Right ventricle myocardium inferior (tissue), 1 donor: ENCODE results near the gene DCTN1. TPM values are rescaled to one million over a fixed set of nuclear protein-coding genes. Genes with fewer than 3 reads are reported as not detected.
"Not testable (repeated sequence)": the region's sequence is repeated elsewhere in the genome, so short reads cannot be mapped to it uniquely, and the experiment has no call there.

ENCODE experiments used
- ATAC-seq: fragments of 200-7000 bp; cut with Tn5 transposase; one replicate; pipeline ENCODE4 v1.9.1; 2020; ENCODE audit warnings: mild to moderate bottlenecking, moderate library complexity
- DNase-seq: peaks from one replicate; pipeline ENCODE4 v3.0.0; 2021; ENCODE audit errors: missing footprints
- intact Hi-C: fragments of 100-400 bp; cut with DNase I; formaldehyde crosslinking; loops from one replicate; pipeline ENCODE4 v1.11.0; 2022
- long read RNA-seq: library from polyadenylated mRNA; unstranded; transcript quantifications from one replicate; pipeline ENCODE4 v2.0.0, GENCODE V29; 2021
- total RNA-seq: library from RNA; stranded (reverse); fragmentation: NEBNext Ultra II Directional; extraction: Animal tissue kit (Norgen Biotek cat#: 25700); gene quantifications from one replicate; pipeline ENCODE4 v1.2.1, GENCODE V29; 2021
- donor health status: DM: no; HTN: yes; CAD: no; lungs with severe emphysema.

Gene DCTN1
- 182 TPM for total RNA-seq
- long read RNA-seq, full-length matches to known transcripts = 49 of 426 reads
- long read RNA-seq, partial matches to known transcripts = 67 of 426 reads
- long read RNA-seq, other reads (novel, unspliced or antisense) = 310 of 426 reads

DNA sequence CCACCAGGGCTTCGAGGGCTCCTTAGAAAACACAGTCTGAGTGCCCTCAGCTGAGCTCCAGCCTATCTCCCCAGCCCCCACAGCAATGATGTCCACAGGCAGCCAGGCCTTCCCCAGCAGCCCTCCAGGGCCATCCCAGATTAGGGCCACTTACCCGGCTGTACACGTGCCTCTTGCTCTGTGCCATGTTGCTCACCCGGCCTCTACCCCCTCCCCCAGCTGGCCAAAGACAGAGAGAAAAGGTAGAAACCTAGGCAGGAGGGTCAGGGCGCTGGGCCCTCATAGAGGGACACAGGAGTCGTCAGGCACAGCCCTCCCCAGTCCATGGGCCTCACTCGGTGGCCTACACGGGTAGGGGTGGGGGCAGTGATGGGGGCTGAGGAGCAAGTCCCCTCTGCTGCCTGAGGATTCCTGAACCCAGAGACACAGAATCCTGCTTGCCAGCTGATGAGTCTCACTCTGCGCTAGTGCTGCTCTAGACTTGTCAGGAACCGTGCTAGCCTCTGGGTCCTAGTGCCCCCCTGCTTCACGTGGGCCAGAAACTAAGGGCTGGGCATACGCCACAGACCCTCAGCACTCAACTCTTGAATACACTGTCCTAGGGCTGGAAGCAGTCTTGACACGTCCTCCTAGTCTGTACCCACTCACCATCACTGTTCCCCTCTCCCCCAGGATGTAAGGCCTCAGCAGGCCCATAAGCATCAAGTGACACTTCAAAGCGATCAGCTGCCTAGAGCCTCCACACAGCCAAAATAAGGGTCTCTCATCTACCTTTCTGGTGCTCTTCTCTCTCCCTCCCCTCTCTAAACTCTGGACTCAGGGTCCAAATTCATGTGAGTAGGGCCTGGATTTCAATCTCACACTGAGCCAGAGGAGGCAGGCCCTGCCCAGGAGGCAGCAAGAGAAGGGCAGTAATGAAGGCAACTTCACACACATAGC, at the start of gene DCTN1:
DCTN1 (minus strand) TSS at position 461 of the 939 bp plus-strand sequence; CDS start at position 187, 274 bp downstream.
- intact Hi-C loops = no loop called here
- DNase-seq (no peak), ATAC-seq (peak; percentile 75)

DNA sequence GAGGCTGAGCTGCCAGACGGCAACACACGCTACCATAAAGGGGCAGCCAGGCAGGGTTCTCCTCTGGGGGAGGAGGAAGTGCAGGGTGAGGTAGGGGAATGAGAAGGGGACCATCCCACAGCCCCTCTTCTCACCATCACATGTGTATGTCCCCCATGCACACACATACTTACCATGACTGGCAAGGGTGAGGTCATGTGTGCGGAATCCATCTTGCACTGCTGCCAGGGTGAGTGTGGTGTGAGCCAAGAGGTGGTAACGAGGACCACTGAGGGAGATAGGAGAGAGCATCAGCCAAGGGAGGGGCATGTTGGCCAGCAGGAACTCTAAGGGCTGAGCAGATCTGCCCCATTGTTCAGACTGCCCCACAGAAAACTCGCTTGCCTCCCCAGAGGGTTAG, 48.6 kb upstream of the DCTN1 start:
- no peak for DNase-seq
- no peak for ATAC-seq
- intact Hi-C loops = no loop called here

DNA sequence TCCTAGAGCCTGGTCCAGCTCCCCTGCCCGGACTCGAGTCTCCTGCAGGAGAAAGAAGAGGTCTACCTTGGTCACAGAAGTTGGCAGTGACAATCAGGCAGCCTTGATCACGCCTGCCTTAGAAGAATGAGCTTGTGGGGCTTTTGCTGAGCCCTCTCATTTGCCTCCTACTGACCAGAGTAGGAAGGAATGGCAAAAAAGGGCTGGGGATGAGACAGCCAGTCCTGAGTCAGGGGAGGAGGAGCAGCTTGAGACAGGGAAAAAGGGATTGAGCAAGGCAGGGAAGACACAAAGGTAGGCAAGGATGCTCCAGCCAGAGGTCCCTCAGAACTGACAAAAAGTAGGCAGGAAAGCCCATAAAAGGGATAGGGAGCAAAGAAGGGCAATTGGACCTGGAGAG, 47.4 kb upstream of the DCTN1 start:
- DNase-seq (no peak), ATAC-seq (no peak)
- intact Hi-C loops = no loop called here

DNA sequence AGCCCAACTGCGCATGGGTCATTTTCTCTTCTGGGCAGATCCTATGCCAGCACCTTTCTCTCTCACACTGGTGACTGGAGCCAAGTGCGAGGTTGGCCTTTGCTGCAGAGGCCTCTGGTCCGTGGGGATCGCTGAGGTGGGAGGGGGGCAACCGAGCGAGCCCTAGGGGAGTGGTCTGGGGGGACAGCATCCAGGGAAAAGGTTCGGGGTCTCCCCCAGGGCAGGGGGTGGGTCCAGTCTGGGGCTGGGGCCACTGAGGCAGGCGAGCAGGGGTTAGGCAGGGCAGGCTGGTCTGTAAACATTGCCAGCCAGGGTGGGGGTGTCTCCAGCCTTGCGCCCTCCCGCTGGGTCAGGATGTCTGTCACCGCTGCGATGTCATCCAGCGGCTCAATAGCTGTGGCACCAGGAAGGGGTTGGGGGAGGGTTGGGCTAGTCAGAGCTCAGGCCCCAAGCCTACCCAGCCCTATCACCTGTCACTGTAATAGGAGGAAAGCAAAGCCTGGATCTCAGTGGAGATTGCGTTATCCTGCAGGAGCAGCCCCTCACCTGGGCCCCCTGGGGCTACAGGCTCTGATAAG, 46.2 kb upstream of the DCTN1 start:
- intact Hi-C loops = no loop called here
- DNase-seq = no peak
- no peak for ATAC-seq

DNA sequence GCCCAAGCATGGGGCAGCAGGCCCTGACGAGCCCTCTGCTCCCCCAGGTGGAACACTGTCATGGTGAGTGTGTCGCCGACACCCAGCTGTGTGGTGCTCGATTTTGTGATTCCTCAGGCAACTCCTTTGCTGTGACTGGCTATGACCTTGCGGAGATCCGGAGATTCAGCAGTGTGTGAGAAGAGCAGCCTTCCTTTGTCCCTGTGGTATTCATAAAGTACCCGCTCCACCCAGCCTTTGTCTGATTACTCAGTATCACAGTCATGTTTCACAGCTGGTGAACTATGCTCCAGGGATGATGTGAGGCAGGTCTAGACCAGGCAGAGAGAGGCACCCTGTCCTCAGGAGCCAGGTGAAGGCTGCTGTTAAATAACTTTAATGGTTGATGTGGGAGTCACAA, 45.4 kb upstream of the DCTN1 start:
- no peak for DNase-seq
- no peak for ATAC-seq
- intact Hi-C loops = no loop called here

DNA sequence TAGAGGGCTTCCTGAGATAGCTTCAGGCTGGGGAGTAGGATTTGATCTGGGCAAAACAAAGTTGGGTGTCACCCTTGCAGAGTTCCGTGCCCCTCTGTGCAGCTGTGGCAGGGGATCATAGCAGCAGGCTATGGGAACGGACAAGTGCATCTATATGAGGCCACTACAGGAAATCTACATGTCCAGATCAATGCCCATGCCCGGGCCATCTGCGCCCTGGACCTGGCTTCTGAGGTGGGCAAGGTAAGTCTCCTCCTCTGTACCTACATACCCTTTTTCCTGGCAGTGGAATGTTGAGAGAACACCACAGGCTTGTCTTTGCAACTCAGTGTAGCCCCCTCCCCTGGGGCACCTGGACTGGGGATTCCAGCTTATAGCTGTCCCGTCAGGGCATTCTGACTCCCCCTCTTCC, 44.9 kb upstream of the DCTN1 start:
- ATAC-seq = no peak
- DNase-seq = no peak
- intact Hi-C loops = no loop called here

DNA sequence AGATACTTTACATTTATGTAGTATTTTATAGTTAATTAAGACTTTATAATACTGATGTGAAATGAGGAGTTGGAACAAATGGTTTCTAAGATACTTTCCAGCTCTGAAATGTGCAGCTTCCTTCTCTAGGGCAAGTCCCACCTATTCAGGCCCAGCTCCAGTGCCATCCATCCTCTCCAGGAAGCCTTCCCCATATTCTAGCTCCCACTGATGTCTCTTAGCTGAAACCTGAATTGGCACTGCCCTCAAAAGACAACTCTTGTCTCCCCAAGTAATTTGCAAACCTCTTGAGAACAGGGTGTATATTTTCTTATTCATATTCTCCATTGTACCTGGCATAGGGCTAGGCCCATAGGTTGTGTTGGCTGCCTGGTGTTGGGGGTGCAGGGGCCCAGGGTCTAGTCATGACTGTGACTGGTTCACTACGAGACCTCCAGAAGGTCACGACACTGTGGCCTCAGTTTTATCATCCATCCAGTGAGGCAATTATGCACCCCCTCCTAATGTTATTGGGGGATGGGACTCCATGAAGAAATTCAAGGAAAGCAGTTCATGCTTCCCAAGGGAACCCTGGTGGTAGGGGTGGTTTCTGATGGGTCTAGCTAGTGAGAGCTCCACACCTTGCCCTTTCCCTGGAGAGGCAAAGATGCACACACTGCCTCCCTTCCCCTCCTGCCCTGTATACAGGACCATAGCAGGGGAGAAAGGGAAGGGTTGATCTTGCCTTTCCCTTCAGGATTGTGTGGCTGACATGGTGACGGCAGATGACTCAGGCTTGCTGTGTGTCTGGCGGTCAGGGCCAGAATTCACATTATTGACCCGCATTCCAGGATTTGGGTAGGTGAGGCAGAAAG, 44.3 kb upstream of the DCTN1 start:
- ATAC-seq (no peak), DNase-seq (no peak)
- intact Hi-C loops = no loop called here

DNA sequence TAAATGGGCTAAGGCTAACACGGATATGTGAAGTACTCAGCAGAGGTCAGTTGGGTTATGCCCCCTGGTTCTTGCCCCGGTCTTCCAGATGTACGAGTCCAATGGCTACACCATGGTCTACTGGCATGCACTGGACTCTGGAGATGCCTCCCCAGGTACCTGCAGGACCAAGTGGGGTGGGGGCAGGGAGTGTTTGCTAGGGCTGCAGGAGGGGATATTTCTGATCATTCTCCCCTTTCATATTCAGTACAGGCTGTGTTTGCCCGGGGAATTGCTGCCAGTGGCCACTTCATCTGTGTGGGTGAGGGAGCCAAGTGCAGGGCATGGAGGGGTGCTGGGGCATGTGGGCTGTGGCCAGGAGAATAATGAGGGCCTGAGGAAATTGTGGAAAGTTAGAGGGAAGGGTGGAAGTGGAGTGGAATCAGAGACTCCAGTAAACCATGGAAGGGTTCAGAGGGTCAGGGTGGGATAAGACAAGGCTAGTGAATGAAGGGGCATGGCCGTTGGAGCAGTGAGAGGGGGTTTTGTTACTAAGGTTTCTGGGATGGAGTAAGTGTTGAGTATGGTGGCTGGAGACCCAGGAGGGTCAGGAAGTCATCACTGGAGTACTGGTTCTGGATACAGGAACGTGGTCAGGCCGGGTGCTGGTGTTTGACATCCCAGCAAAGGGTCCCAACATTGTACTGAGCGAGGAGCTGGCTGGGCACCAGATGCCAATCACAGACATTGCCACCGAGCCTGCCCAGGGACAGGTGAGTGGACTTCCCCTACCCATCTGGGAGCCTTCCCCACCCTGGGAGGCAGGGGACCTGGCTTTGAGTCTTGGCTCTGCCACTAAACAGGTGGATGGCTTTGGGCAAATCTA, 43.4 kb upstream of the DCTN1 start:
- ATAC-seq = no peak
- no peak for DNase-seq
- intact Hi-C loops = no loop called here

DNA sequence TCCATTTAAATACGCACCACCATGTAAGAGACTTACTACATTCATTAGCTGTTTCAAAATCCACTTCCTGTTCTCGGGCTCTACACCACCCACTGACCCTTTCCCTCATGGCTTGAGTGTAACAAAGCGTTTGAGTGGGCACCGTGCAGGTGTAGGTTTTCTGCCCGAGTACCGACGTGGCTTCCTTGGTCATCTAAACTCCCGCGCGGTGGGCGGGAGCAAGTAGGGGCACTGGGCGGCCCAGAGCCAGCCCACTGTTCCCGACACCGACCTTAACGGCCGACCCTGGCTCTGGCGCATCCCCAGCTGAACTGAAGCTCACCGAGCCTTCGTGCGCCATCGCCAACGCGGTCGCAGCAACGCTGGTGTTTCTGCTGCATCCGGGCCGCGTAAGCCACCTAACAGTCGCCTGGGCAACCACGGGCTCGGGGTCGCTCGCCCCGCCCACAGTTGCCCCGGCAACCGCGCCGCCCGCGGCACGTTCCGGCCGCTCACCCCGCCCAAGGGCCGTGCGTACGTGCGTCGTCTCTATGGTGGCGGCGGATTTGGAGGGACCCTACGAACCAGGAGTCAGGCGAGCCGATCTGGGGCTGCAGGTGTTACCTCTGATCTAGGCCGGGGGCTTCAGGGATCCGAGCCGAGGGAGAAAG, 41.2 kb upstream of the DCTN1 start, which contains the start of the genes C2orf81 and WDR54:
C2orf81 (minus strand) TSS at position 399 of the 650 bp plus-strand sequence; CDS start at position 340, 59 bp downstream.
WDR54 (plus strand) TSS at position 510 of the 650 bp plus-strand sequence. CDS start 424 bp downstream, outside the sequence.
- intact Hi-C loops = no loop called here
- ATAC-seq (peak; percentile 92), DNase-seq (peak; percentile 93)

DNA sequence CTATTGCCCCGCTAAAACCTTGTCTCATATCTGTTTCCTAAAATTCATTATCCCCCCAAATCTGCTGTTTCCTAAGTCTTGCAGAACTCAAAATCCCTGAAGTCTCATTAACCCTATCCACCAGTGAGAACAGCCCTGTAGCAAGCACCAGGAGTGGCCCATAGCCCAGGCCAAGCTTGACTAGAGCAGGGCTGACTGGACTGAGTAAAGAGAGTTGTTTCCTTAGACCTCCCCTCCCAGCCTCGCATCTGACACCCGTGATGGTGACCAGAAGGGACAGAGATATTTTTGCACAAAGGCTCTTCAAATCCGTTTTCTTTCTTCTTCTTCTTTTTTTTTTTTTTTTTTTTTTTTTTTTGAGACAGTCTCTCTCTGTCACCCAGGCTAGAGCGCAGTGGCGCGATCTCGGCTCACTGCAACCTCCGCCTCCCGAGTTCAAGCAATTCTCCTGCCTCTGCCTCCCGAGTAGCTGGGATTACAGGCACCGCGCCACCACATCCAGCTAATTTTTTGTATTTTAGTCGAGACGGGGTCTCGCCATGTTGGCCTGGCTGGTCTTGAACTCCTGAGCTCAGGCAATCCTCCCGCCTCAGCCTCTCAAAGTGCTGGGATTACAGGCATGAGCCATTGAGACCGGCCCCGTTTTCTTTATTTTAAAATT, 40.5 kb upstream of the DCTN1 start:
- DNase-seq, ATAC-seq, intact Hi-C loops: not testable (repeated sequence)

DNA sequence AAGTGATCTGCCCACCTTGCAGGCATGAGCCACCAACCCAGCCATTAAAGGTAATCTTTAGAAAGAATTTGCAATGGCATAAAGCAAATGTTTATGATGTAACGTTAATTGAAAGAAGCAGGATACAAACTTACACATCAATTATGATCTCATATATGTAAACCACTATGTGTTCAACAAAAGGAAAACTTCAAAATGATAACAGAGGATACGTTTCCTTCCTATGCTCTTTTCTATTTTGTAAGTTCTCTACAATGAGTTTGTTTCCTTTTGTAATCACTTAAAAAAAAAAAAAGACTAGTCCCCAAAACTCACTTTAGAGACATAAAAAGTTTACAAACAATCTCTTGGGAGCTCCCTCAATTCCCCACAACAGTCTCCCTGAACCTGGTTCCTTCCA, 39.9 kb upstream of the DCTN1 start:
- intact Hi-C loops = no loop called here
- DNase-seq (no peak), ATAC-seq (no peak)

DNA sequence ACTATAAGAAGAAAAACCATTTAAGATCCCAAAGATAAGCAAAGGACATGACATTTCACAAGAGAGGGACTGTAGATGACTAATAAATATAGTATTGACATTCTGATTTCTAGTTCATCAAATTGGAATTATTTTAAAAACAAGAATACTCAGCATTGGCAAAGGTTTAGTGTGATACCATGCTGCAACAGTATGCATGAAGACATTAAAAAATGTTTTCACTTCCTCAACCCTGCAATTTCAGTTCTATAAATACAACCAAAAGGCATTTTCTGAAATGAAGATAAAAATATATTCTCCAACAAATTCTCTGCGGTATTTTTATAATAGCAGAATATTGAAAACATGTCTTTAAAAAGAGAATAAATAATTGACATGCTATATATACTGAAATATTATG, 39.2 kb upstream of the DCTN1 start:
- DNase-seq (no peak), ATAC-seq (no peak)
- intact Hi-C loops = loop anchor here (10.0 kb wide), 1 partner anchor 595 kb away; the partner anchor contains the start of gene STAMBP

DNA sequence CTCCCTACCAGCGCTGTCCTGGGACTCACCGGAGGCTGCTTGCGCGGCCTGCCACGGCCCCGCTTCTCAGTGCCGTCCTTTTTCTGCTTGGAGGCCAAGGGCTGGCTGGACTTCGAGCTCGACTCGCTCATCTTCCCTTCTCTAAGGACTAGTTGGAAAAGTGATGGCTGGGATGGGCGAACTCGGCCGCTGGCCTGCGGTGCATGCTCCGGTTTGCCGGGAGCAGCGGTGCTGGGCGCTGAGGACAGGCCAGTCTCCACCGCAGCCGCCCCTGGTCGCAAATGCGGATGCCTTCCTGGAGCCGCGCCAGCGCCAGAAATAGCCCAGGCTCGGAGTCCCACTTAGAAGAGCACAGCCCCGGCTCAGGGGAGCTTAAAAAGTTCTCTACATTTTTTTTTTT, 38.2 kb upstream of the DCTN1 start:
- intact Hi-C loops = loop anchor here (10.0 kb wide), 1 partner anchor 594 kb away; the partner anchor contains the start of gene STAMBP
- DNase-seq (peak; percentile 86), ATAC-seq (no peak)

DNA sequence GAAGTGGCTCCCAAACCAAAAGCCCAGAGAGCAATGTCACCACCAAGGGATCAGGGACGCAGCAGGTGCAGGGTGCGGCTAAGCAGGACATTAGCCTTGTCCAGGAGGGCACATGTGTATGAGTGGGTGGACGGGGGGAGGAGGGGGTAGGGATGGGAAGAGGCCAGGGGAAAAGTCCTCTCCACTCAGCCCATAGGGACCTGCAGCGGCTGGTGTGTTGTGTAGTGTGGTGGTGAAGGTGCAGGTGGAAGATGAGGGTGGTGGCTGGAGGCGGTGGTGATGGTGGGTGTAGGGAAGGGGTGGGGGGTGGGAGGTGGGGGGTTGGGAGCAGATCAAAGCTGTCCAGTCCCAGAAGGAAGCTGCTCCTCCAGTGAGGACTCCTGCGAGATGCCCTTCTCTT, 37.7 kb upstream of the DCTN1 start:
- intact Hi-C loops = loop anchor here (10.0 kb wide), 1 partner anchor 593 kb away; the partner anchor contains the start of gene STAMBP
- DNase-seq (no peak), ATAC-seq (no peak)

DNA sequence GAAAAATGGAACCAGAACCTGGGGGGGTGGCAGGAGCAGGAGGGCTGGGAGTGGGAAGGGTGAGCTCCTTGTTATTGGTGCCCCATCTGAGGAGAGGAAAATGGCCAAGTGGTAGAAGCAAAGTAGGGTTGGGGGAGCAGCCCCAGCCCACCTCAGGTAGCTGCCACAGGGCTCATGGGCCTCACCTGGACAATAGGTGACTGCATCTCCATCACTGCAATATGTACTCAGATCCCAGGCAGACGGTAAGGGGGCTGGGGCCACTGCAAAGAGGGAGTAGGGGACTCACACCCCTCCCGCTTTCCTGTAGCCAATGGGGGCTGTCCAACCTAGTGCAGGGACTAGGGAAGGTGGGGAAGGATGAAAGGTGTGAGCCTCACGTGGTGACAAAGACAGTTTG, 37.1 kb upstream of the DCTN1 start:
- intact Hi-C loops = loop anchor here (10.0 kb wide), 1 partner anchor 592 kb away; the partner anchor contains the start of gene STAMBP
- no peak for ATAC-seq
- no peak for DNase-seq

DNA sequence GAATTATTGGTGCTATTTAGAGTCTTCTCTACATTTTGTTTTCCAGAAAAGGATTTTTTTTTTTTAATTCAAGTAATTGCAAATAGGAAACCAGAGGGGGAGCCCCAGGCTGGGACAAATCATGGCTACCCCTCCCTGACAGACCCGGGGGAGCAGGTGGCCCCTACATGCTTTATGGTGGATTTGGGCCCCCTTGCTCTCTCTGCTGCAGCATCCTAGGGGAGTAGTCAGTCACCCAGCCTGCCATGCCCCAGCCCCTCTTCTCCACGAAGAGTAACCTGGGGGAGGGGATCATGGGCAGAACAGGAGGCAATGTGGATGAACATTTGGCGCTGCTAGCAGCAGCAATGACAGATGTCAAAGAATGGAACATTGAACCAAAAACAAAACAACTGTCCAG, 36.7 kb upstream of the DCTN1 start:
- ATAC-seq (no peak), DNase-seq (no peak)
- intact Hi-C loops = loop anchor here (10.0 kb wide), 1 partner anchor 592 kb away; the partner anchor contains the start of gene STAMBP
